ENCODE data around the gene MKNK2. TPM values are rescaled to one million over a fixed set of nuclear protein-coding genes. Genes with fewer than 3 reads are reported as not detected.

Gene MKNK2
- total and polyA plus RNA-seq, 11 donors: 110 to 318 (median 155) TPM

DNA sequence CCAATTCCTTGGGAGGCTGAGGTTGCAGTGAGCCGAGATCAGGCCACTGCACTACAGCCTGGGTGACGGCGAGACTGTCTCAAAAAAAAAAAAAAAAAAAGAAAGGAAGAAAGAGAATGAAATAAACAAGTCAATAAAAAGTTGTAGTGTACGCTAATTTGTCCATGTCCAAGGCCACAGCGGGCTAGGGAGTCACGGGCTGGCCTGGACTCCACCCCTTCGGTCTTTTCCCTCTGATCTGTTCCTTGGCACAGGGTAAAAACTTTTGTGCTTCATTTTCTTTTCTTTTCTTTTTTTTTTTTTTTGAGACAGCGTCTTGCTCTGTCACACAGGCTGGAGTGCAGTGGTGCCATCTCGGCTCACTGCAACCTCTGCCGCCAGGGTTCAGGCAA lies 19.4 kb upstream of the MKNK2 start:
- H3K4me3 ChIP-seq: no peak overlapping the region
- TF ChIP-seq, protein P1, sequence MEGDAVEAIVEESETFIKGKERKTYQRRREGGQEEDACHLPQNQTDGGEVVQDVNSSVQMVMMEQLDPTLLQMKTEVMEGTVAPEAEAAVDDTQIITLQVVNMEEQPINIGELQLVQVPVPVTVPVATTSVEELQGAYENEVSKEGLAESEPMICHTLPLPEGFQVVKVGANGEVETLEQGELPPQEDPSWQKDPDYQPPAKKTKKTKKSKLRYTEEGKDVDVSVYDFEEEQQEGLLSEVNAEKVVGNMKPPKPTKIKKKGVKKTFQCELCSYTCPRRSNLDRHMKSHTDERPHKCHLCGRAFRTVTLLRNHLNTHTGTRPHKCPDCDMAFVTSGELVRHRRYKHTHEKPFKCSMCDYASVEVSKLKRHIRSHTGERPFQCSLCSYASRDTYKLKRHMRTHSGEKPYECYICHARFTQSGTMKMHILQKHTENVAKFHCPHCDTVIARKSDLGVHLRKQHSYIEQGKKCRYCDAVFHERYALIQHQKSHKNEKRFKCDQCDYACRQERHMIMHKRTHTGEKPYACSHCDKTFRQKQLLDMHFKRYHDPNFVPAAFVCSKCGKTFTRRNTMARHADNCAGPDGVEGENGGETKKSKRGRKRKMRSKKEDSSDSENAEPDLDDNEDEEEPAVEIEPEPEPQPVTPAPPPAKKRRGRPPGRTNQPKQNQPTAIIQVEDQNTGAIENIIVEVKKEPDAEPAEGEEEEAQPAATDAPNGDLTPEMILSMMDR (IDR thresholded peaks at IDR 0.05): no peak
- TF ChIP-seq POLR2A (IDR thresholded peaks at IDR 0.05): no peak
- no peaks in the 10 kb centered on the region for H3K9me3 ChIP-seq
- ATAC-seq: no peak
- H3K27me3 ChIP-seq: no peaks in the 10 kb centered on the region
- WGBS, 4 donors: 91 to 93% (median 92%) methylated on average over 10 of the region's 10 CpGs
- peaks cover 0 to 51% (median 45%) of the 10 kb centered on the region in 9 donors for H3K36me3 ChIP-seq
- H3K4me1 ChIP-seq: peaks cover 0 to 38% (median 8%) of the 10 kb centered on the region in 12 donors
- no peak for DNase-seq
- intact Hi-C loops (cut with DNase I): loop anchor here in 3 of 10 donors (2.0 to 10.0 kb wide), 4 partner anchors 50 to 143 kb away; no protein-coding TSS in a partner anchor
- H3K27ac ChIP-seq: no peak overlapping the region

DNA sequence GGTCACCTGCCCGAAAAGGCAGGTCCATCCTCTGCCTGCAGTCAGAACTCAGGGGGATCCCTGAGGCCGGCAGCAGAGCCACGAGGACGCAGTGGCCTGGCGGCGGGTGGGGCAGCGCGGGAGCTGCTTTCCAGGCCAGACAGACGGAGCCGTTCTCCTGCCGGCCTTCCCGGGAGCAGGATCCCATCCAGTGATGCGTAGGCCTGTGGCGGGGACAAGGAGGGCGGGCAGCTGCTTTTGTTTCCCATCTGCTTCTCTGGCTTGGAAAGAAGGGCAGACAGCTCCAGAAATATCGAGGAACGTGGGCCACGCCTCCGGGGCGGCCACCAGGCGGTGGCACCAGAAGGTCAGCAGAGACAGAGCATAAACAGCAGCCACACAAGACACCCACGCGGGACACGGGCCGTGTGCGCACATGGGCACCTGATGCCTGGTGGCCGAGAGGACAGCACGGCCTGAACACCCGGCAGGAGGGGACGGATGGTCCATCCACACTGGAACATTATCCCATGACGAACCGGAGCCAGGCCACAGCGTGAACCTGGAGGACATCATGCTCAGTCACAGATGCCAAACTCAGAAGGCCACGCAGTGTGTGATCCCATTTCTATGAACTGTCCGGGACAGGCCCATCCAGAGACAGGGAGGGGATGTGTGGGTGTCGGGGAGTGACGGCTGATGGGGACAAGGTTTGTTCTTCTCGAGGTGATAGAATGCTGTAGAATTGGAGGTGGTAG lies 13.9 kb upstream of the MKNK2 start:
- DNase-seq (peak in 3 of 5 donors; percentile 67 to 73 (median 72)), ATAC-seq (peak; percentile 15 to 55 (median 40))
- intact Hi-C loops (cut with DNase I): loop anchor here in 2 of 10 donors (5.0 to 10.0 kb wide), 3 partner anchors 133 to 200 kb away; partner anchors contain the start of gene KLF16 (in 1 of the 2)
- Histone ChIP-seq H3K27me3 (no peaks in the 10 kb centered on the region), H3K36me3 (no peaks in the 10 kb centered on the region), H3K9me3 (no peaks in the 10 kb centered on the region), H3K4me3 (peak overlapping the region in 8 of 12 donors; percentile 2 to 42 (median 18)), H3K4me1 (peaks cover 3 to 51% (median 33%) of the 10 kb centered on the region in 12 donors), H3K27ac (peak overlapping the region; percentile 71 to 100 (median 87))
- TF ChIP-seq, protein P1 (IDR thresholded peaks at IDR 0.05): peak in 3 of 12 donors; percentile 16 to 19 (median 19)
- TF ChIP-seq POLR2A (IDR thresholded peaks at IDR 0.05): peak in 1 of 2 donors; percentile 61
- 44 to 54% (median 51%) methylated on average over 22 to 38 of the region's 38 CpGs for WGBS, 4 donors

DNA sequence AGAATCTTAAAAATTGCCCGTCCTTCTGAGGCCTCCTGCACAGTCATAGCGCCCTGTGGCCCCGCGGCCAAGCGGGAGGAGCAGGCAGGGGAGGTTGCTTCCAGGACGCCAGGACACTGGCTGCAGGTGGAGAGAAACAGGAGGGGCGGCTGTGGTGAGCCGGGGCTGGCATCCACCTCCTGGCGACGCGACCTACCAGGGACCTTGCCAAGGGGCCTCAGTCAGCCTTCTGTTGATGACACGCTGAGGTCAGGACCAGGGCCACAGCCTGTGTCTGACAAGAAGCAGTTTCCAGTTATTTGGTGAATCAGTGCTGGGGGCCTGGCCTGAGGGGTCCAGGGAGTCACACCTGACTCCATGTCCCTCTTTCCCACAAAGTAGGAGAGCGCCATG lies 13.3 kb upstream of the MKNK2 start:
- Histone ChIP-seq H3K36me3 (no peaks in the 10 kb centered on the region), H3K9me3 (no peaks in the 10 kb centered on the region), H3K27me3 (no peaks in the 10 kb centered on the region), H3K27ac (peak overlapping the region; percentile 71 to 100 (median 87)), H3K4me1 (peaks cover 9 to 51% (median 34%) of the 10 kb centered on the region in 12 donors), H3K4me3 (peak overlapping the region in 7 of 12 donors; percentile 8 to 42 (median 20))
- WGBS, 4 donors: 57 to 77% (median 68%) methylated on average over 7 to 13 of the region's 13 CpGs
- peak in 1 of 4 donors; percentile 1 for ATAC-seq
- intact Hi-C loops (cut with DNase I): loop anchor here in 1 of 10 donors (10.0 kb wide), 1 partner anchor 200 kb away; the partner anchor contains the start of gene KLF16
- TF ChIP-seq POLR2A (IDR thresholded peaks at IDR 0.05): no peak
- TF ChIP-seq, protein P1 (IDR thresholded peaks at IDR 0.05): no peak
- DNase-seq: no peak

DNA sequence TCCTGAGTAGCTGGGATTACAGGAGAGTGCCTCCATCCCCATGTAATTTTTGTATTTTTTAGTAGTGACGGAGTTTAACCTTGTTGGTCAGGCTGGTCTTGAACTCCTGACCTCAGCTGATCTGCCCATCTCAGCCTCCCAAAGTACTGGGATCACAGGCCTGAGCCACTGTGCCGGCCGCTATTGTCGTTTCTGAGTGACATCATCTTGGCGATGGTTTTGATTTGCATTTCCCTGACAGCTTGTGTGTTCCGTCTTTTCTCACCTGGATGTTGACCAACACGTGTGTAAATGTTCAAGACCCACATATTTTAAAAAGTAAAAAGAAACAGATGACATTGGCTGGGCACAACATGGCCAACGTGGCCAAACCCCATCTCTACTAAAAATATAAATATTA lies 12.8 kb upstream of the MKNK2 start:
- peak overlapping the region; percentile 71 to 100 (median 87) for H3K27ac ChIP-seq
- ATAC-seq: no peak
- H3K36me3 ChIP-seq: no peaks in the 10 kb centered on the region
- H3K4me3 ChIP-seq: no peak overlapping the region
- DNase-seq: no peak
- no peak for TF ChIP-seq POLR2A (IDR thresholded peaks at IDR 0.05)
- TF ChIP-seq, protein P1 (IDR thresholded peaks at IDR 0.05): no peak
- H3K27me3 ChIP-seq: no peaks in the 10 kb centered on the region
- H3K9me3 ChIP-seq: no peaks in the 10 kb centered on the region
- intact Hi-C loops (cut with DNase I): loop anchor here in 1 of 10 donors (10.0 kb wide), 1 partner anchor 199 kb away; the partner anchor contains the start of gene KLF16
- WGBS, 4 donors: 79 to 83% (median 81%) methylated on average over 8 of the region's 8 CpGs
- peaks cover 10 to 53% (median 34%) of the 10 kb centered on the region in 12 donors for H3K4me1 ChIP-seq
